HL-60 (cell line): ENCODE measurements around the gene PGS1.

Experiments used
- DNase-seq, 2 experiments: peaks; one replicate each; pipeline ENCODE4 v3.0.0-alpha.2; 2010 to 2020; ENCODE audit warnings: low read depth in 1 of 2, low spot score in 1 of 2
- H3K27ac ChIP-seq: fragments of 250-450 bp; sonication (Bioruptor Pico); replicated peaks from 2 replicates; pipeline ENCODE4 v1.5.1; 2020; ENCODE audit warnings: mild to moderate bottlenecking, moderate library complexity
- H3K27me3 ChIP-seq: fragments of 250-450 bp; sonication (Bioruptor Pico); 2 replicates; pipeline ENCODE4 v1.5.1; 2021; ENCODE audit warnings: mild to moderate bottlenecking, moderate library complexity; ENCODE audit not compliant: insufficient read depth, poor library complexity, severe bottlenecking
- H3K4me3 ChIP-seq: replicated peaks from 2 replicates; pipeline ENCODE4 v1.5.1; 2011; ENCODE audit warnings: mild to moderate bottlenecking, control low read depth, low read length; ENCODE audit not compliant: insufficient read depth
- GABPA ChIP-seq: IDR thresholded peaks from 2 replicates; pipeline ENCODE4 v1.6.1; 2012; ENCODE audit warnings: low read depth
- POLR2AphosphoS5 ChIP-seq: IDR thresholded peaks from 2 replicates; pipeline ENCODE4 v1.6.1; 2012; ENCODE audit warnings: low read depth
- SPI1 ChIP-seq: IDR thresholded peaks from 2 replicates; pipeline ENCODE4 v1.6.1; 2012; ENCODE audit warnings: low read depth, mild to moderate bottlenecking, borderline replicate concordance
- TF ChIP-seq, protein P1 (sequence below): IDR thresholded peaks from one replicate; pipeline ENCODE4 v1.5.1; 2011; ENCODE audit warnings: low read length, control low read depth, inconsistent platforms; ENCODE audit not compliant: insufficient read depth
- TF ChIP-seq, protein P2 (sequence below): IDR thresholded peaks from 2 replicates; pipeline ENCODE4 v1.6.1; 2012; ENCODE audit warnings: low read depth; ENCODE audit not compliant: insufficient replicate concordance

The PGS1 gene

DNA sequence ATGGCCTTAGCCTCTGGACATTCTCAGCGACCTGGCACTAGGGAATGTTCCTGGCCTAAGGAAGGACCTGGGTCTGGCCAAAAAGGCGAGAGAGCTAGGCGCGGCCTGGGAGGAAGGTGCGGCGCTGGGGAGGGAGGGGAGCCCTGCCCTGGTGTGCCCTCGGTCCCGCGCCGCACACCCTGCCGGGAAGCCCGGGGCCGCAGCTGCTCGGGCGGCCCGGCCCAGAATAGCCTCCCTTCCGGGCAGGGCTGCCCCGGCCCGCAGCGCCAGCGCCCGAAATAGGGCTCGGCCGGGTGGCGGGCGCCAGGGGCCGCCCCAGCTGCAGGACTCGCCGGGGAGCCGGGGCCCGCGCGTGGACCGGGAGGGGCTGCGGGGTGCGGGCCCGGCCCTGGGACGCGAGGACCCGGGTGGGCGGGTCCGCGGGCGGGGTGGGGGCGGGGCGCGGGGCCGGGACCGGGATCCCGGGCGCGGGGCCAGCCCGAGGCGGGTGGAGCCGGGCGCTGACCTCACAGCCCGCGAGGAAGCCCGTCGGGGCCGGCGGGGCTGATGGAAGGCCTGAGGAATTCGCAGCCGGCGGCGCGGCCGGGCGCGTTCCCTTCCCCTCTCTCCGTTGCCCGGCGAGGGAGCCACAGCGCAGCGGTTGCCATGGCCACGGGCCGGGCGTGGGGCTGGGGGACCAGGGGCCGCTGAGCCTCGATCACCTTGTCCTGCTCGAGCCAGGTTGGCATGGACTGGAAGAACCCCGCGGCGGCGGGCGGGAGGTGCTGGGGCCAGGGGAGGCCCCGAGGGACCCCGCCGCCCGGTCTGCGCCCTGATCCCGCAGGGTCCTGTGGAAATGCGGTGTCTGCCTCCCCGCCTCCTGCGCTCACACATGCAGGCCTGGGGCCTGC is 36.6 kb upstream of the PGS1 start:
- no peak for TF ChIP-seq GABPA
- TF ChIP-seq, protein P1, sequence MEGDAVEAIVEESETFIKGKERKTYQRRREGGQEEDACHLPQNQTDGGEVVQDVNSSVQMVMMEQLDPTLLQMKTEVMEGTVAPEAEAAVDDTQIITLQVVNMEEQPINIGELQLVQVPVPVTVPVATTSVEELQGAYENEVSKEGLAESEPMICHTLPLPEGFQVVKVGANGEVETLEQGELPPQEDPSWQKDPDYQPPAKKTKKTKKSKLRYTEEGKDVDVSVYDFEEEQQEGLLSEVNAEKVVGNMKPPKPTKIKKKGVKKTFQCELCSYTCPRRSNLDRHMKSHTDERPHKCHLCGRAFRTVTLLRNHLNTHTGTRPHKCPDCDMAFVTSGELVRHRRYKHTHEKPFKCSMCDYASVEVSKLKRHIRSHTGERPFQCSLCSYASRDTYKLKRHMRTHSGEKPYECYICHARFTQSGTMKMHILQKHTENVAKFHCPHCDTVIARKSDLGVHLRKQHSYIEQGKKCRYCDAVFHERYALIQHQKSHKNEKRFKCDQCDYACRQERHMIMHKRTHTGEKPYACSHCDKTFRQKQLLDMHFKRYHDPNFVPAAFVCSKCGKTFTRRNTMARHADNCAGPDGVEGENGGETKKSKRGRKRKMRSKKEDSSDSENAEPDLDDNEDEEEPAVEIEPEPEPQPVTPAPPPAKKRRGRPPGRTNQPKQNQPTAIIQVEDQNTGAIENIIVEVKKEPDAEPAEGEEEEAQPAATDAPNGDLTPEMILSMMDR: no peak
- H3K4me3 ChIP-seq: peak overlapping the region; percentile 35
- H3K27me3 ChIP-seq: peaks cover 10% of the 10 kb centered on the region
- no peak overlapping the region for H3K27ac ChIP-seq
- peak in 1 of 2 experiments; percentile 51 for DNase-seq

- peak overlapping the region; percentile 35 for H3K4me3 ChIP-seq
- H3K27me3 ChIP-seq: peaks cover 10% of the 10 kb centered on the region
- no peak overlapping the region; the same call in 1 of the 2 replicates for H3K27ac ChIP-seq
- TF ChIP-seq, protein P2, sequence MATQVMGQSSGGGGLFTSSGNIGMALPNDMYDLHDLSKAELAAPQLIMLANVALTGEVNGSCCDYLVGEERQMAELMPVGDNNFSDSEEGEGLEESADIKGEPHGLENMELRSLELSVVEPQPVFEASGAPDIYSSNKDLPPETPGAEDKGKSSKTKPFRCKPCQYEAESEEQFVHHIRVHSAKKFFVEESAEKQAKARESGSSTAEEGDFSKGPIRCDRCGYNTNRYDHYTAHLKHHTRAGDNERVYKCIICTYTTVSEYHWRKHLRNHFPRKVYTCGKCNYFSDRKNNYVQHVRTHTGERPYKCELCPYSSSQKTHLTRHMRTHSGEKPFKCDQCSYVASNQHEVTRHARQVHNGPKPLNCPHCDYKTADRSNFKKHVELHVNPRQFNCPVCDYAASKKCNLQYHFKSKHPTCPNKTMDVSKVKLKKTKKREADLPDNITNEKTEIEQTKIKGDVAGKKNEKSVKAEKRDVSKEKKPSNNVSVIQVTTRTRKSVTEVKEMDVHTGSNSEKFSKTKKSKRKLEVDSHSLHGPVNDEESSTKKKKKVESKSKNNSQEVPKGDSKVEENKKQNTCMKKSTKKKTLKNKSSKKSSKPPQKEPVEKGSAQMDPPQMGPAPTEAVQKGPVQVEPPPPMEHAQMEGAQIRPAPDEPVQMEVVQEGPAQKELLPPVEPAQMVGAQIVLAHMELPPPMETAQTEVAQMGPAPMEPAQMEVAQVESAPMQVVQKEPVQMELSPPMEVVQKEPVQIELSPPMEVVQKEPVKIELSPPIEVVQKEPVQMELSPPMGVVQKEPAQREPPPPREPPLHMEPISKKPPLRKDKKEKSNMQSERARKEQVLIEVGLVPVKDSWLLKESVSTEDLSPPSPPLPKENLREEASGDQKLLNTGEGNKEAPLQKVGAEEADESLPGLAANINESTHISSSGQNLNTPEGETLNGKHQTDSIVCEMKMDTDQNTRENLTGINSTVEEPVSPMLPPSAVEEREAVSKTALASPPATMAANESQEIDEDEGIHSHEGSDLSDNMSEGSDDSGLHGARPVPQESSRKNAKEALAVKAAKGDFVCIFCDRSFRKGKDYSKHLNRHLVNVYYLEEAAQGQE: no peak
- TF ChIP-seq, protein P1: no peak
- TF ChIP-seq POLR2AphosphoS5: no peak
- TF ChIP-seq SPI1: no peak
- TF ChIP-seq GABPA: no peak
- peak in 1 of 2 experiments; percentile 67 for DNase-seq
These were observed 35.8 kb upstream of the PGS1 start for GRCh38 chr17:78342449-78343186.

- no peak overlapping the region for H3K4me3 ChIP-seq
- DNase-seq: peak in 1 of 2 experiments; percentile 33
- H3K27ac ChIP-seq: no peak overlapping the region; the same call in 1 of the 2 replicates
- TF ChIP-seq GABPA (no peak), POLR2AphosphoS5 (no peak), SPI1 (no peak)
- TF ChIP-seq, protein P2: no peak
- TF ChIP-seq, protein P1: no peak
- H3K27me3 ChIP-seq: peaks cover 10% of the 10 kb centered on the region
These were observed 35.3 kb upstream of the PGS1 start for GRCh38 chr17:78343187-78343542.
